Mesendoderm (in vitro differentiated cells): Measurements from ENCODE around the gene ACOT4.
A peak's percentile ranks its signal among the peaks of the same experiment; 100 is the strongest.

Experiments
- DNase-seq: peaks from one replicate; pipeline ENCODE4 v3.0.0; 2013
- H2AK5ac ChIP-seq: 2 replicates; pipeline ENCODE4 v1.6.1; 2013; ENCODE audit warnings: low read length, inconsistent platforms
- H2BK120ac ChIP-seq: 2 replicates; pipeline ENCODE4 v1.6.1; 2013; ENCODE audit warnings: low read depth, mild to moderate bottlenecking, low read length, moderate library complexity, mixed read lengths
- H2BK15ac ChIP-seq: replicated peaks from 2 replicates; pipeline ENCODE4 v1.6.1; 2013; ENCODE audit warnings: low read depth, mild to moderate bottlenecking, moderate library complexity
- H2BK5ac ChIP-seq: 2 replicates; pipeline ENCODE4 v1.6.1; 2013; ENCODE audit warnings: low read length, inconsistent platforms
- H3K18ac ChIP-seq: 2 replicates; pipeline ENCODE4 v1.6.1; 2013; ENCODE audit warnings: mild to moderate bottlenecking, low read length, mixed read lengths
- H3K23ac ChIP-seq: one replicate; pipeline ENCODE4 v1.6.1; 2013; ENCODE audit warnings: low read length
- H3K27ac ChIP-seq: 2 replicates; pipeline ENCODE4 v1.5.1; 2013; ENCODE audit warnings: low read depth, mild to moderate bottlenecking, inconsistent platforms, low read length, moderate library complexity
- H3K27me3 ChIP-seq: 2 replicates; pipeline ENCODE4 v1.6.1; 2013; ENCODE audit warnings: low read length, control low read depth, mild to moderate bottlenecking, inconsistent platforms; ENCODE audit not compliant: insufficient read depth, poor library complexity
- H3K36me3 ChIP-seq: 2 replicates; pipeline ENCODE4 v1.6.1; 2013; ENCODE audit warnings: low read length, inconsistent platforms; ENCODE audit not compliant: control insufficient read depth, insufficient read depth
- H3K4ac ChIP-seq: one replicate; pipeline ENCODE4 v1.6.1; 2013; ENCODE audit warnings: low read depth, mild to moderate bottlenecking, low read length, moderate library complexity
- H3K4me1 ChIP-seq: 2 replicates; pipeline ENCODE4 v1.6.1; 2013; ENCODE audit warnings: low read depth, low read length, inconsistent platforms; ENCODE audit not compliant: control insufficient read depth
- H3K4me2 ChIP-seq: 2 replicates; pipeline ENCODE4 v1.6.1; 2013; ENCODE audit warnings: low read length
- H3K4me3 ChIP-seq: 2 replicates; pipeline ENCODE4 v1.5.1; 2013; ENCODE audit warnings: mild to moderate bottlenecking, low read length
- H3K56ac ChIP-seq: one replicate; pipeline ENCODE4 v1.6.1; 2013; ENCODE audit warnings: low read length
- H3K79me1 ChIP-seq: 2 replicates; pipeline ENCODE4 v1.6.1; 2013; ENCODE audit warnings: low read length, inconsistent platforms
- H3K79me2 ChIP-seq: 2 replicates; pipeline ENCODE4 v1.6.1; 2013; ENCODE audit warnings: mild to moderate bottlenecking, low read length; ENCODE audit not compliant: control insufficient read depth, insufficient read depth
- H3K9ac ChIP-seq: 2 replicates; pipeline ENCODE4 v1.6.1; 2013; ENCODE audit warnings: low read length, inconsistent platforms
- H4K5ac ChIP-seq: one replicate; pipeline ENCODE4 v1.6.1; 2013; ENCODE audit warnings: low read length
- H4K8ac ChIP-seq: one replicate; pipeline ENCODE4 v1.6.1; 2013; ENCODE audit warnings: low read depth, mild to moderate bottlenecking, control low read depth, low read length, moderate library complexity
- WGBS: extraction: QIAGEN DNeasy Blood & Tissue Kit; methylation state at CpG from one replicate; pipeline ENCODE4 v1.1.7; 2013; ENCODE audit warnings: low lambda C conversion rate, missing lambda C conversion rate; ENCODE audit not compliant: insufficient coverage; ENCODE audit errors: extremely low coverage; 5-methylcytosine and 5-hydroxymethylcytosine counted together

Gene ACOT4

GRCh38 chr14:73602994-73603393 lies 11.3 kb downstream of the ACOT4 start:
- H3K18ac ChIP-seq: no peak overlapping the region
- no peak overlapping the region for H3K9ac ChIP-seq
- no peak for DNase-seq
- H2BK120ac ChIP-seq: no peak overlapping the region
- no peaks in the 10 kb centered on the region for H3K27me3 ChIP-seq
- H3K23ac ChIP-seq: no peak overlapping the region
- no peaks in the 10 kb centered on the region for H3K79me1 ChIP-seq
- no peak overlapping the region for H3K27ac ChIP-seq
- no peak overlapping the region for H4K8ac ChIP-seq
- H3K4me2 ChIP-seq: no peak overlapping the region
- H2AK5ac ChIP-seq: no peak overlapping the region
- no peak overlapping the region for H2BK5ac ChIP-seq
- no peak overlapping the region for H3K4me3 ChIP-seq
- H3K56ac ChIP-seq: no peak overlapping the region
- no peaks in the 10 kb centered on the region for H3K36me3 ChIP-seq
- no CpG with 5 or more reads among the region's 3 CpGs for WGBS
- no peaks in the 10 kb centered on the region for H3K79me2 ChIP-seq
- no peak overlapping the region for H4K5ac ChIP-seq
- no peak overlapping the region for H3K4ac ChIP-seq
- H3K4me1 ChIP-seq: no peaks in the 10 kb centered on the region
- no peak overlapping the region for H2BK15ac ChIP-seq

GRCh38 chr14:73606271-73606670 lies 14.6 kb downstream of the ACOT4 start:
- Histone ChIP-seq H2BK15ac (no peak overlapping the region), H2BK5ac (no peak overlapping the region), H3K18ac (no peak overlapping the region), H3K79me1 (no peaks in the 10 kb centered on the region), H3K36me3 (no peaks in the 10 kb centered on the region), H4K8ac (no peak overlapping the region), H3K9ac (no peak overlapping the region), H3K4me3 (no peak overlapping the region), H2BK120ac (no peak overlapping the region), H3K4ac (no peak overlapping the region), H3K4me1 (no peaks in the 10 kb centered on the region), H3K27ac (no peak overlapping the region), H2AK5ac (no peak overlapping the region), H3K23ac (no peak overlapping the region), H4K5ac (no peak overlapping the region), H3K4me2 (no peak overlapping the region), H3K56ac (no peak overlapping the region), H3K79me2 (no peaks in the 10 kb centered on the region), H3K27me3 (no peaks in the 10 kb centered on the region)
- DNase-seq: no peak
- WGBS: no CpG with 5 or more reads among the region's 3 CpGs

DNA sequence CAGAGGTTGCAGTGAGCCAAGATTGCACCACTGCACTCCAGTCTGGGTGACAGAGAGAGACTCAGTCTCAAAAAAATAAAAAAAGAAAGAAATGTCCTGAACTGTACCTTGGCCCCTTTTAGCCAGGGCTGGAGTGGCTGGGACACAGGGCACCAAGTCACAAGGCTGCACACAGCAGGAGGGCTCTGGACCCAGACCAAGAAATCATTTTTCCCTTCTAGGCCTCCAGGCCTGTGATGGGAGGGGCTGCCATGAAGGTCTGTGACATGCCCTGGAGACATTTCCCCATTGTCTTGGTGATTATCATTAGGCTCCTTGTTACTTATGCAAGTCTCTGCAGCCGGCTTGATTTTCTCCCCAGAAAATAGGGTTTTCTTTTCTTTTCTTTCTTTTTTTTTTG lies 15.6 kb downstream of the ACOT4 start:
- no CpG with 5 or more reads among the region's 1 CpG for WGBS
- Histone ChIP-seq H3K36me3 (no peaks in the 10 kb centered on the region), H3K79me2 (no peaks in the 10 kb centered on the region)

DNA sequence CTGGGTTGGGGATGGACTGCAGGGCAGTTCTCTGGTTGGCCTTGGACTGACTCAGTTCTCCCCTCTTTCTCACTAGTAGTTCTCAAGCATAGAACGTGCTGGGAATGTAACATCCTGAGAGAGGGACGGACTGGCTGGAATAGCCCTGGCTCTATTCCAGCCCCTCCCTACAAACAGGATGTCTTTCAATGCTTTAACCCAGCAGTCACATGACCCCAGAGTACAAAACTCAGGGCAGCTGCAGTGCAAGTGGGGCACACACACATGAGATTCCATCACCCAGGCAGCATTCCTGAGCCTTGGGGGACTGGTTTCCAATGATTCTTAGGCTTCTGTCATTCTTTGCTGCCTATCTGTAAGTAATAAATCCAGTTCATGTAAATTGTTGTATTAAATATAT lies 19.0 kb downstream of the ACOT4 start:
- no peak overlapping the region for H3K27ac ChIP-seq
- H3K23ac ChIP-seq: no peak overlapping the region
- no peak overlapping the region for H3K4ac ChIP-seq
- H4K5ac ChIP-seq: no peak overlapping the region
- H3K79me2 ChIP-seq: no peaks in the 10 kb centered on the region
- H2AK5ac ChIP-seq: no peak overlapping the region
- H3K4me2 ChIP-seq: no peak overlapping the region
- H4K8ac ChIP-seq: no peak overlapping the region
- H2BK5ac ChIP-seq: no peak overlapping the region
- no peak overlapping the region for H3K56ac ChIP-seq
- H3K79me1 ChIP-seq: no peaks in the 10 kb centered on the region
- no peak overlapping the region for H2BK120ac ChIP-seq
- no peak overlapping the region for H3K4me3 ChIP-seq
- H2BK15ac ChIP-seq: no peak overlapping the region
- no peaks in the 10 kb centered on the region for H3K4me1 ChIP-seq
- no CpG with 5 or more reads among the region's 2 CpGs for WGBS
- H3K9ac ChIP-seq: no peak overlapping the region
- no peak for DNase-seq
- no peaks in the 10 kb centered on the region for H3K36me3 ChIP-seq
- H3K27me3 ChIP-seq: peaks cover 2% of the 10 kb centered on the region
- no peak overlapping the region for H3K18ac ChIP-seq

More for the DNA sequence above, 15.6 kb downstream of the ACOT4 start:
- no peak overlapping the region for H4K8ac ChIP-seq
- H2BK15ac ChIP-seq: no peak overlapping the region
- H3K27me3 ChIP-seq: no peaks in the 10 kb centered on the region
- no peak overlapping the region for H3K4ac ChIP-seq
- no peak overlapping the region for H3K4me2 ChIP-seq
- no peak overlapping the region for H3K23ac ChIP-seq
- H3K56ac ChIP-seq: no peak overlapping the region
- H4K5ac ChIP-seq: no peak overlapping the region
- H2BK5ac ChIP-seq: no peak overlapping the region
- no peak overlapping the region for H3K27ac ChIP-seq
- no peak overlapping the region for H2AK5ac ChIP-seq
- no peaks in the 10 kb centered on the region for H3K79me1 ChIP-seq
- no peaks in the 10 kb centered on the region for H3K4me1 ChIP-seq
- no peak overlapping the region for H2BK120ac ChIP-seq
- H3K18ac ChIP-seq: no peak overlapping the region
- no peak overlapping the region for H3K9ac ChIP-seq
- no peak overlapping the region for H3K4me3 ChIP-seq
- DNase-seq: no peak

GRCh38 chr14:73612339-73613045 lies 20.8 kb downstream of the ACOT4 start, which contains the start of gene ACOT6:
Gene ACOT6, plus strand, starts transcription at chr14:73612517. Its CDS starts 55 bp downstream, at chr14:73612572.
- Histone ChIP-seq H2BK15ac (no peak within 1 kb of the TSS), H3K4me3 (peak within 1 kb of the TSS; percentile 71), H3K9ac (peak within 1 kb of the TSS; percentile 80), H3K4me1 (no peaks in the 10 kb centered on the region), H3K79me2 (no peaks in the 10 kb centered on the region), H2BK120ac (no peak within 1 kb of the TSS), H2AK5ac (no peak within 1 kb of the TSS), H3K23ac (peak within 1 kb of the TSS; percentile 11), H2BK5ac (no peak within 1 kb of the TSS), H3K27ac (no peak within 1 kb of the TSS), H3K27me3 (peaks cover 2% of the 10 kb centered on the region), H3K18ac (no peak within 1 kb of the TSS), H3K79me1 (no peaks in the 10 kb centered on the region), H4K5ac (no peak within 1 kb of the TSS), H3K4me2 (peak within 1 kb of the TSS; percentile 83), H4K8ac (no peak within 1 kb of the TSS), H3K56ac (peak within 1 kb of the TSS; percentile 83), H3K4ac (no peak within 1 kb of the TSS), H3K36me3 (no peaks in the 10 kb centered on the region)
- DNase-seq: peak; percentile 86
- WGBS: no CpG with 5 or more reads among the region's 84 CpGs

GRCh38 chr14:73613046-73613383 lies 21.3 kb downstream of the ACOT4 start:
- H3K4ac ChIP-seq: no peak overlapping the region
- no peak overlapping the region for H2BK15ac ChIP-seq
- H3K23ac ChIP-seq: no peak overlapping the region
- H2BK120ac ChIP-seq: no peak overlapping the region
- H3K4me2 ChIP-seq: peak overlapping the region; percentile 83
- peak overlapping the region; percentile 28 for H3K56ac ChIP-seq
- peak overlapping the region; percentile 80 for H3K9ac ChIP-seq
- H2BK5ac ChIP-seq: no peak overlapping the region
- H3K4me1 ChIP-seq: no peaks in the 10 kb centered on the region
- no peak overlapping the region for H4K8ac ChIP-seq
- no peaks in the 10 kb centered on the region for H3K79me1 ChIP-seq
- peaks cover 2% of the 10 kb centered on the region for H3K27me3 ChIP-seq
- no peak overlapping the region for H2AK5ac ChIP-seq
- no peak overlapping the region for H3K4me3 ChIP-seq
- H3K18ac ChIP-seq: no peak overlapping the region
- H3K36me3 ChIP-seq: no peaks in the 10 kb centered on the region
- no peak overlapping the region for H4K5ac ChIP-seq
- WGBS: no CpG with 5 or more reads among the region's 13 CpGs
- no peaks in the 10 kb centered on the region for H3K79me2 ChIP-seq
- no peak for DNase-seq
- no peak overlapping the region for H3K27ac ChIP-seq
